Vagina (tissue), 2 donors: ENCODE results near the gene SURF2. TPM values are rescaled to one million over a fixed set of nuclear protein-coding genes. Genes with fewer than 3 reads are reported as not detected.
A peak's percentile ranks its signal among the peaks of the same experiment; 100 is the strongest.

ENCODE experiments used
- DNase-seq, 2 donors: peaks; one replicate each; pipeline ENCODE4 v3.0.0-alpha.2; 2017; ENCODE audit errors: extremely low spot score in 2 of 2
- H3K27ac ChIP-seq: fragments of 200-600 bp; sonication (generic); one replicate; pipeline ENCODE4 v1.5.1; 2019
- H3K27me3 ChIP-seq: fragments of 200-600 bp; sonication (generic); one replicate; pipeline ENCODE4 v1.5.1; 2019
- H3K36me3 ChIP-seq, 2 donors: fragments of 200-600 bp; sonication (generic); one replicate each; pipeline ENCODE4 v1.5.1; 2017 to 2019
- H3K4me1 ChIP-seq: fragments of 200-600 bp; sonication (generic); one replicate; pipeline ENCODE4 v1.5.1; 2019
- H3K4me3 ChIP-seq, 2 donors: fragments of 200-600 bp; sonication (generic); 1 replicate in 1 of 2; 2 replicates in 1 of 2; pipeline ENCODE4 v1.5.1; 2016 to 2019
- H3K9me3 ChIP-seq: fragments of 200-600 bp; sonication (generic); one replicate; pipeline ENCODE4 v1.5.1; 2019
- CTCF ChIP-seq, 3 experiments: fragments of 450-650 bp in 2 of 3; fragments of 200-600 bp in 1 of 3; sonication (generic) in 1 of 3; IDR thresholded peaks; one replicate each; pipeline ENCODE4 v1.5.1; 2017 to 2019; ENCODE audit warnings: antibody characterized with exemption in 3 of 3, mild to moderate bottlenecking in 2 of 3, moderate library complexity in 2 of 3
- POLR2A ChIP-seq, 2 donors: fragments of 450-650 bp; IDR thresholded peaks; one replicate each; pipeline ENCODE4 v1.6.1; 2017; ENCODE audit warnings: antibody characterized with exemption in 2 of 2, mild to moderate bottlenecking in 2 of 2, moderate library complexity in 2 of 2
- POLR2AphosphoS5 ChIP-seq, 2 donors: sonication (generic); formaldehyde crosslinking; IDR thresholded peaks; one replicate each; pipeline ENCODE4 v1.9.0; 2017; ENCODE audit warnings: antibody characterized with exemption in 2 of 2, mild to moderate bottlenecking in 2 of 2, low read depth in 1 of 2; ENCODE audit not compliant: insufficient read depth in 1 of 2
- intact Hi-C: fragments of 100-400 bp; cut with DNase I; formaldehyde crosslinking; loops from one replicate; pipeline ENCODE4 v1.15.1; 2023
- total RNA-seq: library from RNA; depleted of rRNA; stranded (reverse); fragments of >200 nt; gene quantifications from one replicate; pipeline ENCODE4 v1.2.3, GENCODE V29; 2016

SURF2 gene
- total RNA-seq, 1 donor from 2014 or later: 19.9 TPM

GRCh38 chr9:133402689-133403088, 46.3 kb downstream of the SURF2 start:
- intact Hi-C loops: loop anchor here (5.0 kb wide), 1 partner anchor 1085 kb away; no protein-coding TSS in a partner anchor

GRCh38 chr9:133403766-133404453, 47.6 kb downstream of the SURF2 start:
- intact Hi-C loops: loop anchor here (5.0 kb wide), 1 partner anchor 1087 kb away; no protein-coding TSS in a partner anchor
- DNase-seq: no peak

More at GRCh38 chr9:133402689-133403088, 46.3 kb downstream of the SURF2 start:
- no peak overlapping the region for H3K27ac ChIP-seq
- H3K9me3 ChIP-seq: no peaks in the 10 kb centered on the region
- no peak for DNase-seq
- H3K36me3 ChIP-seq: peaks cover 0 to 26% of the 10 kb centered on the region in 2 donors
- TF ChIP-seq POLR2A (IDR thresholded peaks at IDR 0.05): no peak
- H3K4me3 ChIP-seq: no peak overlapping the region
- no peaks in the 10 kb centered on the region for H3K27me3 ChIP-seq
- no peaks in the 10 kb centered on the region for H3K4me1 ChIP-seq

GRCh38 chr9:133404454-133405002, 48.2 kb downstream of the SURF2 start:
- TF ChIP-seq POLR2A (IDR thresholded peaks at IDR 0.05): no peak
- no peak for TF ChIP-seq CTCF (IDR thresholded peaks at IDR 0.05)
- TF ChIP-seq POLR2AphosphoS5 (IDR thresholded peaks at IDR 0.05; ENCODE audit: insufficient read depth in 1 of 2, low read depth in 1 of 2): no peak
- no peak for DNase-seq
- peaks cover 0 to 42% of the 10 kb centered on the region in 2 donors for H3K36me3 ChIP-seq
- H3K27me3 ChIP-seq: no peaks in the 10 kb centered on the region
- no peak overlapping the region for H3K4me3 ChIP-seq
- H3K9me3 ChIP-seq: no peaks in the 10 kb centered on the region
- no peaks in the 10 kb centered on the region for H3K4me1 ChIP-seq
- no peak overlapping the region for H3K27ac ChIP-seq
- intact Hi-C loops: loop anchor here (5.0 kb wide), 1 partner anchor 1087 kb away; no protein-coding TSS in a partner anchor

More at GRCh38 chr9:133403766-133404453, 47.6 kb downstream of the SURF2 start:
- H3K27ac ChIP-seq: no peak overlapping the region
- no peak overlapping the region for H3K4me3 ChIP-seq
- TF ChIP-seq POLR2AphosphoS5 (IDR thresholded peaks at IDR 0.05; ENCODE audit: insufficient read depth in 1 of 2, low read depth in 1 of 2) (no peak), CTCF (IDR thresholded peaks at IDR 0.05) (peak; percentile 15 to 33 (median 20))
- H3K27me3 ChIP-seq: no peaks in the 10 kb centered on the region
- H3K36me3 ChIP-seq: peaks cover 0 to 36% of the 10 kb centered on the region in 2 donors
- no peaks in the 10 kb centered on the region for H3K4me1 ChIP-seq
- no peaks in the 10 kb centered on the region for H3K9me3 ChIP-seq

GRCh38 chr9:133405508-133406438, 49.4 kb downstream of the SURF2 start:
- DNase-seq: no peak
- H3K27me3 ChIP-seq: no peaks in the 10 kb centered on the region
- H3K9me3 ChIP-seq: no peaks in the 10 kb centered on the region
- no peaks in the 10 kb centered on the region for H3K4me1 ChIP-seq
- H3K27ac ChIP-seq: no peak overlapping the region
- H3K36me3 ChIP-seq: peaks cover 0 to 54% of the 10 kb centered on the region in 2 donors
- H3K4me3 ChIP-seq: no peak overlapping the region
- TF ChIP-seq CTCF (IDR thresholded peaks at IDR 0.05): no peak
- TF ChIP-seq POLR2AphosphoS5 (IDR thresholded peaks at IDR 0.05; ENCODE audit: insufficient read depth in 1 of 2, low read depth in 1 of 2): no peak
- no peak for TF ChIP-seq POLR2A (IDR thresholded peaks at IDR 0.05)
- intact Hi-C loops: no loop called here
